HFF-Myc (cell line): Measurements from ENCODE around the gene GOLGA6L10.

Experiments
- DNase-seq: peaks from one replicate; pipeline ENCODE4 v3.0.0-alpha.2; 2011; ENCODE audit warnings: low read depth; ENCODE audit errors: extremely low read depth
- H3K4me3 ChIP-seq: replicated peaks from 2 replicates; pipeline ENCODE4 v1.5.1; 2011; ENCODE audit warnings: low read depth, mild to moderate bottlenecking, control low read depth, low read length
- TF ChIP-seq, protein P1 (sequence below): IDR thresholded peaks from 2 replicates; pipeline ENCODE4 v1.5.1; 2012; ENCODE audit warnings: mild to moderate bottlenecking, low read depth, low read length, control low read depth; ENCODE audit errors: missing control alignments

GOLGA6L10 gene

GRCh38 chr15:82309802-82310201 is 39.5 kb downstream of the GOLGA6L10 start:
- TF ChIP-seq, protein P1, sequence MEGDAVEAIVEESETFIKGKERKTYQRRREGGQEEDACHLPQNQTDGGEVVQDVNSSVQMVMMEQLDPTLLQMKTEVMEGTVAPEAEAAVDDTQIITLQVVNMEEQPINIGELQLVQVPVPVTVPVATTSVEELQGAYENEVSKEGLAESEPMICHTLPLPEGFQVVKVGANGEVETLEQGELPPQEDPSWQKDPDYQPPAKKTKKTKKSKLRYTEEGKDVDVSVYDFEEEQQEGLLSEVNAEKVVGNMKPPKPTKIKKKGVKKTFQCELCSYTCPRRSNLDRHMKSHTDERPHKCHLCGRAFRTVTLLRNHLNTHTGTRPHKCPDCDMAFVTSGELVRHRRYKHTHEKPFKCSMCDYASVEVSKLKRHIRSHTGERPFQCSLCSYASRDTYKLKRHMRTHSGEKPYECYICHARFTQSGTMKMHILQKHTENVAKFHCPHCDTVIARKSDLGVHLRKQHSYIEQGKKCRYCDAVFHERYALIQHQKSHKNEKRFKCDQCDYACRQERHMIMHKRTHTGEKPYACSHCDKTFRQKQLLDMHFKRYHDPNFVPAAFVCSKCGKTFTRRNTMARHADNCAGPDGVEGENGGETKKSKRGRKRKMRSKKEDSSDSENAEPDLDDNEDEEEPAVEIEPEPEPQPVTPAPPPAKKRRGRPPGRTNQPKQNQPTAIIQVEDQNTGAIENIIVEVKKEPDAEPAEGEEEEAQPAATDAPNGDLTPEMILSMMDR = no peak
- DNase-seq = no peak
- H3K4me3 ChIP-seq = no peak overlapping the region

DNA sequence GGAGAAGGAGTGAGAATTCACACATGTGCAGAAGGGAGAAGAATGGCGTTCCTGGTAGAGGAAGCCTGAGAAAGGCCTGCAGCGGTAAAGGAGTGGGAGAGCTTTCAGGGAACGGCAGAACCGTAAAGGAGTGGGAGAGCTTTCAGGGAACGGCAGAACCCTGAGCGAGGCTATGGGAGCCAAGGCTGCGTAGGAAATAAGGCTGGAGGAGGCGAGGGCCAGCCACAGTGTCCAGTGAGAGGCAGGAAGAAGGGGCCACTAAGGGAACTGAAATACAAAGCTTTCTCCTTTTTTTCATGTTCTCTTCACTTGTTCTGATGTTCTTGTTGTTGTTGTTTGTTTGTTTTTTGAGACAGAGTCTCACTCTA is 41.6 kb downstream of the GOLGA6L10 start:
- no peak overlapping the region for H3K4me3 ChIP-seq
- TF ChIP-seq, protein P1 = no peak
- DNase-seq = no peak

- no peak overlapping the region for H3K4me3 ChIP-seq
- DNase-seq = no peak
- TF ChIP-seq, protein P1 = no peak
Measured at GRCh38 chr15:82306791-82307713, 42.2 kb downstream of the GOLGA6L10 start.

- TF ChIP-seq, protein P1 = no peak
- no peak overlapping the region for H3K4me3 ChIP-seq
- DNase-seq = no peak
Measured at GRCh38 chr15:82305621-82306048, 43.6 kb downstream of the GOLGA6L10 start.

GRCh38 chr15:82304778-82305090 is 44.5 kb downstream of the GOLGA6L10 start:
- H3K4me3 ChIP-seq = no peak overlapping the region
- no peak for DNase-seq
- TF ChIP-seq, protein P1 = no peak

DNA sequence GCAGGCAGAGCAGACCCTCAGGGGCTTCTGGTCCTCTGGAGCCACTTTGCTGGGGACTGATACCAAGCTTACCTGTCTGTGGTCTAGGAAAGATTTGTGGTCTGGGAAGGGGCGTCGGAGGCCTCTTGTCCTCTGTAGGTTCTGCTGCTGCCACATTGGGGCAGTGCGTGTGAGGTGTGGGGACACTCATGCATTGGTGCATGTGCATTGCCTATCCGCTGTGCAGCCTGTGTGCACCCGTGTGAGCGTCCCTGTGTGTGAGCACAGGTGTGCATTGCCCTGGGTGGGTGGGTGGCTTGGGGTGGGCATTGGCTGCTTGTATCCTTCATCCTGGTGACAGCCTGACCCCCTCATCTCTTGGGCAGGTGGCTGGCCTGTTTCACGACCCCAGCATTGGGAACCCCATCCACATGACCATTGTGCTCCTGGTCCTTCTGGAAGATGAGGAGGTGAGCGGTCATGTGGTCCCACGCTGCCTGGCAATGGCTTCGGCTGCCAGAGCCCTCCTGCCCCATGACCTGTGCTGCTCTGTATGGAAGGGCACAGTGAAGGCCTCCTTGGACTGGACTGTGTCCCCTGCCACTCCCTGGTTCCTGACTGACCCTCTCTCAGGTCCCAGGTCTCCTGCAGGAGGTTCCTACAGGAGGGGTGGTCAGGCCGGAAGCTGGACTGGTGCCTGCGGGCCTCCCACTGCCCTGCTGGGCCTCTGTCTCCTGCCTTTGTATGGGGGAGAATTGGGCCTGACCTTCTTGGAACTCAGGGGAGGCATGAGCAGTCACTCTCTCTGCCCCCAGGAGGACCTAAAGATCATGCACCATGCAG is 45.1 kb downstream of the GOLGA6L10 start:
- no peak overlapping the region for H3K4me3 ChIP-seq
- DNase-seq = no peak
- TF ChIP-seq, protein P1 = no peak
